SK-N-SH (cell line): ENCODE results near the gene TOLLIP. TPM values are rescaled to one million over a fixed set of nuclear protein-coding genes. Genes with fewer than 3 reads are reported as not detected.

Source experiments
- CTCF ChIA-PET: fragments of 300-600, 350-600 bp; formaldehyde crosslinking; extraction: SDS; loops from one replicate; lab custom pipeline; 2021; lab: Yijun Ruan, JAX
- POLR2A ChIA-PET: fragments of 350-600 bp; sonication (Branson Sonifier 250); formaldehyde crosslinking; extraction: SDS; loops from one replicate; lab custom pipeline; 2020; ENCODE audit warnings: antibody characterized with exemption, inconsistent platforms; lab: Yijun Ruan, JAX
- DNase-seq: peaks from one replicate; pipeline ENCODE4 v3.0.0; 2012
- H2AFZ ChIP-seq: fragments of 200-600 bp; sonication (generic); 2 replicates; pipeline ENCODE4 v1.8.1; 2016; ENCODE audit warnings: antibody characterized with exemption, mild to moderate bottlenecking, low read depth
- H3F3A ChIP-seq: fragments of 200-600 bp; sonication (generic); replicated peaks from 2 replicates; pipeline ENCODE3; 2016; ENCODE audit warnings: antibody characterized with exemption, mild to moderate bottlenecking; ENCODE audit not compliant: insufficient read depth
- H3K27ac ChIP-seq, 2 experiments: fragments of 200-500 bp in 1 of 2; fragments of 200-600 bp in 1 of 2; sonication (Bioruptor generic) in 1 of 2; sonication (generic), shearing (Covaris generic) in 1 of 2; 2 replicates each; pipeline versions ENCODE4 v1.5.1 to v1.6.1; 2014 to 2016; ENCODE audit warnings: low read depth in 2 of 2, inconsistent platforms in 1 of 2, low read length in 1 of 2, mild to moderate bottlenecking in 1 of 2, mixed read lengths in 1 of 2
- H3K27me3 ChIP-seq: fragments of 200-600 bp; sonication (generic), shearing (Covaris generic); 2 replicates; pipeline ENCODE4 v1.6.1; 2016; ENCODE audit warnings: mixed run types; ENCODE audit not compliant: insufficient read depth
- H3K36me3 ChIP-seq, 2 experiments: fragments of 200-500 bp in 1 of 2; fragments of 200-600 bp in 1 of 2; sonication (Bioruptor generic) in 1 of 2; sonication (generic) in 1 of 2; replicated peaks in 1 of 2; 2 replicates each; pipeline versions ENCODE3 to v1.5.1; 2014 to 2016; ENCODE audit warnings: low read length in 1 of 2, mild to moderate bottlenecking in 1 of 2; ENCODE audit not compliant: insufficient read depth in 2 of 2, control insufficient read depth in 1 of 2
- H3K4me1 ChIP-seq, 2 experiments: fragments of 200-500 bp in 1 of 2; fragments of 200-600 bp in 1 of 2; sonication (Bioruptor generic) in 1 of 2; sonication (generic), shearing (Covaris generic) in 1 of 2; 2 replicates each; pipeline versions ENCODE4 v1.5.1 to v1.6.1; 2014 to 2016; ENCODE audit warnings: low read depth in 1 of 2, low read length in 1 of 2, mixed run types in 1 of 2; ENCODE audit not compliant: insufficient read depth in 2 of 2, control insufficient read depth in 1 of 2
- H3K4me2 ChIP-seq: fragments of 200-600 bp; sonication (generic), shearing (Covaris generic); 2 replicates; pipeline ENCODE4 v1.6.1; 2017; ENCODE audit warnings: mixed run types
- H3K4me3 ChIP-seq, 2 experiments: fragments of 200-500 bp in 1 of 2; fragments of 200-600 bp in 1 of 2; sonication (Bioruptor generic) in 1 of 2; sonication (generic), shearing (Covaris generic) in 1 of 2; 2 replicates each; pipeline versions ENCODE4 v1.5.1 to v1.8.1; 2014 to 2016; ENCODE audit warnings: low read depth in 2 of 2, inconsistent platforms in 1 of 2, low read length in 1 of 2, mild to moderate bottlenecking in 1 of 2, mixed read lengths in 1 of 2, moderate library complexity in 1 of 2
- H3K79me2 ChIP-seq: fragments of 200-600 bp; sonication (generic); 2 replicates; pipeline ENCODE4 v1.8.1; 2017; ENCODE audit warnings: mild to moderate bottlenecking; ENCODE audit not compliant: insufficient read depth
- H3K9ac ChIP-seq: fragments of 200-600 bp; sonication (generic); 2 replicates; pipeline ENCODE4 v1.6.1; 2017; ENCODE audit warnings: mixed run types
- H3K9me2 ChIP-seq: fragments of 200-600 bp; sonication (generic); 2 replicates; pipeline ENCODE4 v1.6.1; 2017; ENCODE audit warnings: mixed run types
- H3K9me3 ChIP-seq: fragments of 200-600 bp; sonication (generic); 2 replicates; pipeline ENCODE4 v1.6.1; 2017; ENCODE audit warnings: mixed run types, mild to moderate bottlenecking, moderate library complexity
- H4K20me1 ChIP-seq: fragments of 200-600 bp; sonication (generic); 2 replicates; pipeline ENCODE4 v1.6.1; 2017; ENCODE audit warnings: mild to moderate bottlenecking, mixed run types; ENCODE audit not compliant: insufficient read depth
- EP300 ChIP-seq, 2 experiments: IDR thresholded peaks; 2 replicates each; pipeline versions ENCODE4 v1.4.0 to v1.6.1; 2012; ENCODE audit warnings: borderline replicate concordance in 1 of 2, low read depth in 1 of 2, low read length in 1 of 2
- EZH2phosphoT487 ChIP-seq: fragments of 200-600 bp; sonication (generic); IDR thresholded peaks from 2 replicates; pipeline ENCODE4 v1.6.1; 2017; ENCODE audit warnings: low read depth, mixed run types, mild to moderate bottlenecking, antibody characterized with exemption, moderate library complexity, borderline replicate concordance
- FOSL2 ChIP-seq: IDR thresholded peaks from 2 replicates; pipeline ENCODE4 v1.4.0; 2012; ENCODE audit warnings: low read depth, mild to moderate bottlenecking, moderate library complexity, borderline replicate concordance
- FOXJ3 ChIP-seq: sonication (generic); formaldehyde crosslinking; IDR thresholded peaks from 2 replicates; pipeline ENCODE4 v1.5.1; 2020; ENCODE audit warnings: mild to moderate bottlenecking, missing genetic modification reagents
- FOXM1 ChIP-seq: IDR thresholded peaks from 2 replicates; pipeline ENCODE4 v1.4.0; 2012; ENCODE audit warnings: low read depth, mild to moderate bottlenecking
- GABPA ChIP-seq: IDR thresholded peaks from 2 replicates; pipeline ENCODE4 v1.4.0; 2012; ENCODE audit warnings: low read depth, mild to moderate bottlenecking
- MAX ChIP-seq: IDR thresholded peaks from 2 replicates; pipeline ENCODE4 v1.4.0; 2012; ENCODE audit warnings: low read depth
- MXI1 ChIP-seq: IDR thresholded peaks from 2 replicates; pipeline ENCODE4 v1.6.1; 2012; ENCODE audit warnings: mild to moderate bottlenecking, low read depth, low read length, improper control_type of control experiment
- NFIC ChIP-seq: IDR thresholded peaks from 2 replicates; pipeline ENCODE4 v1.4.0; 2012; ENCODE audit warnings: borderline replicate concordance
- NRF1 ChIP-seq: IDR thresholded peaks from 2 replicates; pipeline ENCODE4 v1.6.1; 2012; ENCODE audit warnings: low read depth, mild to moderate bottlenecking, low read length
- POLR2AphosphoS5 ChIP-seq: IDR thresholded peaks from 2 replicates; pipeline ENCODE4 v1.6.1; 2012; ENCODE audit warnings: low read depth, low read length
- REST ChIP-seq: IDR thresholded peaks from 2 replicates; pipeline ENCODE4 v1.6.1; 2012; ENCODE audit warnings: mild to moderate bottlenecking, low read depth, low read length, moderate library complexity
- RFX5 ChIP-seq: IDR thresholded peaks from 2 replicates; pipeline ENCODE4 v1.6.1; 2012; ENCODE audit warnings: mild to moderate bottlenecking, improper control_type of control experiment, low read length
- RXRA ChIP-seq: IDR thresholded peaks from 2 replicates; pipeline ENCODE4 v1.4.0; 2012; ENCODE audit warnings: low read depth, mild to moderate bottlenecking, borderline replicate concordance
- SIN3A ChIP-seq: IDR thresholded peaks from 2 replicates; pipeline ENCODE4 v1.6.1; 2012; ENCODE audit warnings: low read depth, mild to moderate bottlenecking, low read length, moderate library complexity, borderline replicate concordance
- TCF12 ChIP-seq: IDR thresholded peaks from 2 replicates; pipeline ENCODE4 v1.4.0; 2012
- TEAD4 ChIP-seq: IDR thresholded peaks from 2 replicates; pipeline ENCODE4 v1.4.0; 2012; ENCODE audit warnings: mild to moderate bottlenecking, borderline replicate concordance; ENCODE audit not compliant: insufficient read depth
- USF1 ChIP-seq: IDR thresholded peaks from 2 replicates; pipeline ENCODE4 v1.4.0; 2012; ENCODE audit warnings: low read depth, borderline replicate concordance
- YY1 ChIP-seq: IDR thresholded peaks from 2 replicates; pipeline ENCODE4 v1.4.0; 2012; ENCODE audit warnings: low read depth, mild to moderate bottlenecking
- ZBTB33 ChIP-seq: IDR thresholded peaks from 2 replicates; pipeline ENCODE4 v1.4.0; 2012; ENCODE audit warnings: low read depth, borderline replicate concordance
- WGBS: methylation state at CpG from one replicate; pipeline ENCODE4 v1.1.6; 2017; ENCODE audit warnings: low lambda C conversion rate; 5-methylcytosine and 5-hydroxymethylcytosine counted together
- polyA plus RNA-seq, 3 experiments: library from polyadenylated mRNA; depleted of rRNA; stranded (reverse); fragments of >200 nt; gene quantifications; 2 replicates each; pipeline ENCODE4 v1.2.3, GENCODE V29; 2012

TOLLIP gene
- polyA plus RNA-seq, 1 of the 3 experiments (the other 2 are of a cell fraction) = 55.4 TPM

GRCh38 chr11:1283091-1283511, 26.3 kb downstream of the TOLLIP start:
- 96% methylated on average over 7 of the region's 18 CpGs for whole genome bisulfite sequencing
- Histone ChIP-seq H3K4me2 (no peak overlapping the region), H3K9me3 (no peaks in the 10 kb centered on the region), H3K4me3 (no peak overlapping the region), H3F3A (peaks cover 3% of the 10 kb centered on the region), H2AFZ (no peak overlapping the region), H3K36me3 (peaks cover 0 to 62% of the 10 kb centered on the region in 2 experiments), H3K9me2 (no peaks in the 10 kb centered on the region), H3K79me2 (no peaks in the 10 kb centered on the region), H3K27me3 (no peaks in the 10 kb centered on the region), H3K4me1 (no peaks in the 10 kb centered on the region; a peak in 1 of 4 replicates), H4K20me1 (no peaks in the 10 kb centered on the region), H3K9ac (no peak overlapping the region), H3K27ac (no peak overlapping the region)
- POLR2A ChIA-PET = no interaction called here
- CTCF ChIA-PET = no interaction called here
- TF ChIP-seq FOSL2 (no peak), NFIC (no peak)
- no peak for DNase-seq

GRCh38 chr11:1281974-1282365, 27.5 kb downstream of the TOLLIP start:
- 92% methylated on average over 3 of the region's 3 CpGs for WGBS
- Histone ChIP-seq H3K9ac (no peak overlapping the region), H4K20me1 (no peaks in the 10 kb centered on the region), H3K79me2 (no peaks in the 10 kb centered on the region), H3K4me2 (no peak overlapping the region), H3K9me2 (no peaks in the 10 kb centered on the region), H3K27me3 (no peaks in the 10 kb centered on the region), H3K9me3 (no peaks in the 10 kb centered on the region), H2AFZ (no peak overlapping the region), H3F3A (peaks cover 3% of the 10 kb centered on the region), H3K4me3 (no peak overlapping the region), H3K4me1 (peaks cover 0 to 1% of the 10 kb centered on the region in 2 experiments; a peak in 1 of 4 replicates), H3K27ac (no peak overlapping the region; a peak in 1 of 4 replicates), H3K36me3 (peaks cover 0 to 68% of the 10 kb centered on the region in 2 experiments)
- ChIA-PET CTCF (interaction anchor here (1.3 kb wide), 1 partner anchor 233 kb away, joined by 3 read pairs; no protein-coding TSS in a partner anchor), POLR2A (no interaction called here)
- TF ChIP-seq EZH2phosphoT487 = no peak
- TF ChIP-seq RXRA = no peak
- TF ChIP-seq TCF12 = no peak
- TF ChIP-seq NFIC = no peak
- TF ChIP-seq GABPA = no peak
- no peak for TF ChIP-seq YY1
- TF ChIP-seq NRF1 = no peak
- no peak for TF ChIP-seq REST
- no peak for TF ChIP-seq ZBTB33
- no peak for TF ChIP-seq POLR2AphosphoS5
- no peak for TF ChIP-seq MAX
- TF ChIP-seq USF1 = no peak
- TF ChIP-seq EP300 (IDR thresholded peaks at IDR 0.05; ENCODE audit: borderline replicate concordance in 1 of 2, low read depth in 1 of 2, low read length in 1 of 2) = no peak
- no peak for TF ChIP-seq FOXJ3
- TF ChIP-seq SIN3A = no peak
- no peak for TF ChIP-seq FOSL2
- TF ChIP-seq RFX5 = no peak
- TF ChIP-seq TEAD4 = no peak
- TF ChIP-seq FOXM1 = no peak
- TF ChIP-seq MXI1 = no peak
- DNase-seq = no peak
